ENCODE measurements around the gene OR13J1.
"Not testable (repeated sequence)": the region's sequence is repeated elsewhere in the genome, so short reads cannot be mapped to it uniquely, and the experiment has no call there.

The OR13J1 gene
- total RNA-seq, result 0 reads per million in 2 experiments

- no peak for DNase-seq (ENCODE audit: low read depth)
These were observed at the start of gene OR13J1 for GRCh38 chr9:35870351-35870923. Gene OR13J1 (minus strand): TSS chr9:35870401. CDS start chr9:35870401, 0 bp downstream.

- no peak for DNase-seq (ENCODE audit: low read depth)
These were observed 49.2 kb upstream of the OR13J1 start for GRCh38 chr9:35919212-35920008.

- DNase-seq (ENCODE audit: low read depth), result no peak
These were observed 48.6 kb upstream of the OR13J1 start for GRCh38 chr9:35918780-35919179.

- no peak for DNase-seq (ENCODE audit: low read depth)
These were observed 47.1 kb upstream of the OR13J1 start for GRCh38 chr9:35917261-35917660.

GRCh38 chr9:35915681-35916294 is 45.6 kb upstream of the OR13J1 start:
- DNase-seq (ENCODE audit: low read depth), result no peak

- peak; percentile 8 for DNase-seq (ENCODE audit: low read depth)
These were observed 44.2 kb upstream of the OR13J1 start for GRCh38 chr9:35914301-35914807.

- DNase-seq (ENCODE audit: low read depth), result not testable (repeated sequence)
These were observed 43.2 kb upstream of the OR13J1 start for GRCh38 chr9:35913429-35913828.

GRCh38 chr9:35912791-35913400 is 42.7 kb upstream of the OR13J1 start:
- no peak for DNase-seq (ENCODE audit: low read depth)

GRCh38 chr9:35911690-35912089 is 41.5 kb upstream of the OR13J1 start:
- DNase-seq (ENCODE audit: low read depth), result no peak

- DNase-seq (ENCODE audit: low read depth), result peak; percentile 25
These were observed 40.6 kb upstream of the OR13J1 start for GRCh38 chr9:35910613-35911359.

- DNase-seq (ENCODE audit: low read depth), result no peak
These were observed 39.7 kb upstream of the OR13J1 start for GRCh38 chr9:35909687-35910612.

GRCh38 chr9:35909274-35909673 is 39.1 kb upstream of the OR13J1 start, which contains the start of gene SPAAR:
Gene SPAAR (plus strand): TSS chr9:35909490. CDS start chr9:35910464, 974 bp downstream.
- no peak for DNase-seq (ENCODE audit: low read depth)

- no peak for DNase-seq (ENCODE audit: low read depth)
These were observed 38.4 kb upstream of the OR13J1 start for GRCh38 chr9:35908504-35909125.

GRCh38 chr9:35907711-35908503 is 37.7 kb upstream of the OR13J1 start:
- no peak for DNase-seq (ENCODE audit: low read depth)

- no peak for DNase-seq (ENCODE audit: low read depth)
These were observed 36.9 kb upstream of the OR13J1 start for GRCh38 chr9:35906923-35907699.

GRCh38 chr9:35905912-35906679 is 35.9 kb upstream of the OR13J1 start, which contains the start of gene HRCT1:
Gene HRCT1 (plus strand): TSS chr9:35906202. CDS start chr9:35906288, 86 bp downstream.
- no peak for DNase-seq (ENCODE audit: low read depth)

GRCh38 chr9:35905051-35905781 is 35.0 kb upstream of the OR13J1 start:
- DNase-seq (ENCODE audit: low read depth), result no peak
